HG03378 (cell line): ENCODE results near the gene LAMP1.
A peak's percentile ranks its signal among the peaks of the same experiment; 100 is the strongest.
"Not testable (repeated sequence)": the region's sequence is repeated elsewhere in the genome, so short reads cannot be mapped to it uniquely, and the experiment has no call there.

ENCODE experiments used
- ATAC-seq: cut with Tn5 transposase; IDR thresholded peaks from one replicate; pipeline ENCODE4 v1.9.1; 2021; ENCODE audit warnings: mild to moderate bottlenecking, moderate library complexity; ENCODE audit not compliant: unreplicated experiment

The LAMP1 gene, protein sequence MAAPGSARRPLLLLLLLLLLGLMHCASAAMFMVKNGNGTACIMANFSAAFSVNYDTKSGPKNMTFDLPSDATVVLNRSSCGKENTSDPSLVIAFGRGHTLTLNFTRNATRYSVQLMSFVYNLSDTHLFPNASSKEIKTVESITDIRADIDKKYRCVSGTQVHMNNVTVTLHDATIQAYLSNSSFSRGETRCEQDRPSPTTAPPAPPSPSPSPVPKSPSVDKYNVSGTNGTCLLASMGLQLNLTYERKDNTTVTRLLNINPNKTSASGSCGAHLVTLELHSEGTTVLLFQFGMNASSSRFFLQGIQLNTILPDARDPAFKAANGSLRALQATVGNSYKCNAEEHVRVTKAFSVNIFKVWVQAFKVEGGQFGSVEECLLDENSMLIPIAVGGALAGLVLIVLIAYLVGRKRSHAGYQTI

DNA sequence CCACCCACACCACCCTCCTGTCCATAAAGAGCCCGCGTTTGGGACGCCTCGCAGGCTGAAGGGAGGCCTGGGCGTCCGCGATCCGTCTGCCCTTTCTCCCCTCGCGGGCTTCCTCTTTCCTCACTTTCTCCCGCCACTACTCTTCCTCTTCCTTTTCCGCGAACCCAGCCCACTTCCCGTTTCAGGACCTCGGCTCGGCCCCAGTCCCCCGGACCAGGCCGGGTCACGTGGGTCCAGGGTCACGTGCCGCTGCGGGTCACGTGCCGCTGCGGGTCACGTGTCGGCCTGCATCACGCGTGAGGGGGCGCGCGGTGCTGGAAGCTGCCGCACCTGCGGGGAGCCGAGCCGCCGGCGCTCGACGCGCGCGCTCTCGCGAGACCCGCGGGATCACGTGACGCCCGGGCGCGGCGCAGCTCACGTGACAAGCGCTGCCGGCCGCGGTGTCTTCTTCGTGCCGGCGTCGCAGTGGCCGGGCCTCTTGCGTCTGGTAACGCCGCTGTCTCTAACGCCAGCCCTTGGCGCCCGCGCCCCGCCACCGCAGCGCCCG is at the start of gene LAMP1:
Gene LAMP1, plus strand, starts transcription at position 417 of the 547 bp plus-strand sequence. CDS start 196 bp downstream, outside the sequence.
- peak; percentile 48 for ATAC-seq

DNA sequence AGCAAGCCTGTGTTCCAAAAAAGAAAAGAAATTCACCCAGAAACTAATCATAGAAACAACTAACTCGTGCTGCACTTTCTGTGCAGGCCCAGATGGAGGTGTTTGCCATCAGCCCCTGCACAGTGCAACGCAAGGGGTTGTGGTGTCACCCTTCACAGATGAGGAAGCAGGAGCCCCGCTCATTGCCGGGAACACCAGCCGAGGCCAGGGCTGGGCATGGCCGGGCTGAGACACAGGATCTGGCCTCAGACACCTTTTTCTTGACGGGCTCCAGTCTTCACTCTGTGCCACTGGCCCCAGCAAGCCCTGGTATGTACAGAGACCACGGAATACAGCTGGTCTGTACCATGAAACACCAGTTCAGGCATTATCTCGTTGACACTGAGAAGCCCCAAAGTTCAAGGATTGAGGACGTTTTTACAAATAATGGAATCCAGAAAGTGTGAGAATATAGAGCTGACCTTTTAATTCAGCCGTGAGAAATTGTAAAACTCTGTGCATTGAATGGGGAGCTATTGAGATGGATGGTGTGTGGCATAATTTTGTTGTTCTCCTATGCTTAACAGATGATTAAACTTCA is 44.4 kb upstream of the LAMP1 start:
- no peak for ATAC-seq

DNA sequence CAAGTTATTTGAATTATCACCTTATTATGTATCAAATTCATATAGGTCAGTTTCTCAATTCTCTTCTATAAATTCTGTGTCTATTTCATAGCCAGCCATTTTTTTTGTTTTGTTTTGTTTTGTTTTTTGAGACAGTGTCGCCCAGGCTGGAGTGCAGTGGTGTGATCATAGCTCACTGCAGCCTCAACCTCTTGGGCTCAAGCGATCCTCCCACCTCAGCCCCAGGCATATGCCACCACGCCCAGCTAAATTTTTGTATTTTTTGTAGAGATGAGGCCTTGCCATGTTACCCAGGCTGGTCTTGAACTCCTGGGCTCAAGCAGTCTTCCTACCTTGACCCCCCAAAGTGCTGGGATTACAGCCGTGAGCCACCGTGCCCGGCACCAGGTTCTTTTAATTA is 39.1 kb upstream of the LAMP1 start:
- ATAC-seq: not testable (repeated sequence)

DNA sequence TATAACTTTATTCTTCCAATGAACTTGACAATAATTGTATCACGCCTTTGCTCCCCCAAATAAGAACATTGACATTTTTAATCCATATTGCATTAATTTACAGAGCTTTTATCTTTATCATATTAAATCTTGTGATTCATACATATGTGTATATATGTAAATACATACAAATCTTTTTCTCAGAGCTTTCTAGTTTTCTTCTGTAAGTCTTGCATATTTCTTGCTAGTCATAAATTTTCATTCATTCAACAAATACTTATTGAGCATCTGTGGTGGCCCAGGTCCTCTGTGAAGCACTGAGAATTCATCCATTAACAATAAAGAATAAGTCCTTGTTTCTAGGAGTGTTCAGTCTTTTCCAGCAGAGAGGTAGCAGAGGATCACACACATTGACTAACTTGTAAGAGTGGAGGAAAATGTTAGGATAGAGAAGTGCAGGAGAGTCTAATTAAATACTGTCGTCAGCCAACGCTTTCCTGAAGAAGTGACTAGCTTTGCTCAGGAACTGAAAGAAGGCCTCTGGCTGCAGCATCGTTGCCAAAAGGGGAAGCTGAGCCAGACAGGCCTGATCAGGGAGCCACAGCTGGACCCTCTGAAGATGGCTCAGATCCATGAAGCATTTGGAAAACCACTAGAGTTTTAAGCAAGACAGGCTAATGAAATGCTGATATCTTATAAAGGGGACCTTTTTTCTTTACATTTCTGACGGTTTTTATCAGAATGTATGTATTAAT is 38.6 kb upstream of the LAMP1 start:
- no peak for ATAC-seq

DNA sequence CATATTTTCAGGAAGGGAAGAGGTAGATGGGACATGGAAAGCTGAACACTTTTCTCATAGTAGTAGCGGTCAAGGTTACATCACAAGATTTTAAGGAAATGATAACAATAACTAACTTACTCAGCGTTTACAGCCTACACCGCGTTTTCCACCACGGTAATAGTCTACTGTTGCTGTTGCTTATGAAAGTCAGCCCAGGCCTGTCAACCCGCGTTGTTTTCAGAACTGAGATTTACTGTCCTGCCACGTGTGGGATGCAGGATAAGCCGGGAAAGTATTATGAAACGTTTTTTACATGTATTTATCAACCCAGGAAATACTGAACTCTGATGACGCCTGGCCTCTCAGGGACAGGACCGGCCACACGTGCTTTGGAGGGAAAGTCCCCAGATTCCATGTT is 36.0 kb upstream of the LAMP1 start:
- ATAC-seq: no peak

DNA sequence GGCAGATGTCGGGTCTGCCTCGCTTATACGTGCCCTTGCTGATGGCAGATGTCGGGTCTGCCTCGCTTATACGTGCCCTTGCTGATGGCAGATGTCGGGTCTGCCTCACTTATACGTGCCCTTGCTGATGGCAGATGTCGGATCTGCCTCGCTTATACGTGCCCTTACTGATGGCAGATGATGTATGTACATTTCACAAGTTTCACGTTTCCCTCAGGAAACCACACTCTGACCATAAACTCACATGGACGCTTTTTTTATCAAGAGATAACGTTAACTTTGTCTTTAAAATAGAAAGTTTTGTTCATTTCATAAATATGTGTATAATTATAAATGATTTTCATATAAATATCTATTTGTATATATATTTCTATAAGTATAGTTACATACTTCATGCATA is 34.0 kb upstream of the LAMP1 start:
- ATAC-seq: not testable (repeated sequence)

DNA sequence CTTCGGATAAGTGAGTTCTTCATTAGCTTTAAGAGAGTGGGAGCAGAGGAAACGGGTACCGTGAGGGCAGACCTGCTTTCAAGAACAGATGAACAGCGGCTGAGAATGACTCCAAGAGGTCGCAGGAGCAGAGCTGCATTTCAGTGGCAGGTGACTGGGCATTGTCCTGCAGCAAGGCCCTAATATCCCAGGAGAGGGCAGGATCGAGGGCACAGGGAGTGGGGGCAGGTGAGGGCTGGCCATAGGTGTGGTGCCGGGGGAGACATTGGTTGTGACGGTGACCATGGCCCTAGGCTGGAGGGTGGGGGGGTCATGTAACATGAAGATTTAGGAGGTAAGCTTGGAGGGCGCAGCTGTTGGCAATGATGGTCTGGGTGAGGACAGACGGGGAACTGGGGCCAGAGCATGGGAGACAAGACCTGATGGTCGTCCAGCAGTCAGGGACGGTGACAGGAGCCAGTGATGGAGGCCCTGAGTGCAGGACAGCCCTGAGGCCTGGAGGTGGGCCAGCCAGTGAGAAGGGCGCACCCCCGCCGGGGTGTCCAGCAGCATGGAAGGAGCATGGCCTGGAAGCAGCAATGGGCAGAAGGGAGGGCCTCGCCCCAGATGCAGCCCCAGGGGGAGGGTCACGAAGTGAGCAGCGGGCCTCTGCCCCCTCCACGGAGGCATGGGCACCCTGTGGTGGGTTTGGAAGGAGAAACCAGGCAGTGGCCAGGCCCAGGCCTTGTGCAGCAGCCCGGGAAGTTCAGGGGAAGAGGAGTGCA is 29.2 kb upstream of the LAMP1 start:
- ATAC-seq: no peak

DNA sequence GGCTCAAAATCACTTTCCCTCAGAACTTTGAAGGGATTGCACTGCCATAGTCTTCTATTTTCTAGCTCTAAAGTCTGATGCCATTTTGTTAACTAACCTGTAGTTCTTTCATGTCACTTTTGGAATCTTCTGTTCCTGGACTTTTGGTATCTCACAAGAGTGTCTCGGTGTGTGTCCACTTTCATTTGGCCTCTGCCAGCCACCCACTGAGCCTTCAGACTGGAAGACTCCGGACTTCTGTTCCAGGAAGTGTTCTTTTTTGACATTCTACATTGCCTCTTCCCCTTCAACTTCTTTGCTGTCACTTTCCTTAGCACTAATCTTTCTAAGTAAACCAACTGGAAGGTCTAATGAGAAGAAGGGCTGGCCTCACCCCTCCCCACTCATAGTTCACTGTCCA is 25.0 kb upstream of the LAMP1 start:
- ATAC-seq: no peak

DNA sequence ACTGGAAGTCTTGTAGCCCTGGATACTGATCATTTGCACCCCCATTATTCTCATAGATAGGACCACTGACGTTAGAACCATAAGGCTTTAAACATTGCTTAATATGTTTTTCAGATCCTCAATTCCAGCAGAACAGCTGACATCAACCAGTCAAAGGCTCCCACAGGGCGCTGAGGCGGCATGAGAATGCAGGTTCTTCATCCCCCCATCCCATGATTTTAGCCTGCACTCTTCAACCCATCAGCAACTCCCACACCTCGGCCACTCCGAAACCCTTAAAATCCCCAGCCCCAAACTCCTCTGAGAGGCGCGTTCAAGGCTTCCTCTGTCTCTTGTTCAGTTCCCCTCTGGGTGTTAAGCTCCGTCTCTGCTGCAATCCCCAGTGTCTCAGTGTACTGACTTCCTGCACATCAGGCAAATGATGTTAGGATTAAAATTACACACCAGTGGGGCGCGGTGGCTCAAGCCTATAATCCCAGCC is 24.3 kb upstream of the LAMP1 start:
- no peak for ATAC-seq

DNA sequence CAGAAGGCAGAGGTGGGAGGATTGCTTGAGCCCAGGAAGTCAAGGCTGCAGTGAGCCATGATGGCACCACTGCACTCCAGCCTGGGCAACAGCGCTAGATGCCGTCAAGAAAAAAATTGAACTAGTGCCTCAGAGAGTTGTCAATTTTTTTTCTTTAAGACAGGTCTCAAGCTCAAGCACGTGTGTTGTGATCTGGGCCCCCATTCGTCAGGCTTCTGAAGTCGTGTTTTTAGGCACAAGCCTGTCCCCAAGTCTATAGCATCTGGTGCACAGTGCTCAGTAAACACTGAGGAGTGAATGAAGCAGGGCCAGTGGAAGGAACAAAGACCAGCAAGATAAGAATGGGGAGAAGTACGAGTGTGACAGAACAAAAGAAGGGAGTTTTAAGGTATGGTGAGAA is 23.7 kb upstream of the LAMP1 start:
- ATAC-seq: no peak

DNA sequence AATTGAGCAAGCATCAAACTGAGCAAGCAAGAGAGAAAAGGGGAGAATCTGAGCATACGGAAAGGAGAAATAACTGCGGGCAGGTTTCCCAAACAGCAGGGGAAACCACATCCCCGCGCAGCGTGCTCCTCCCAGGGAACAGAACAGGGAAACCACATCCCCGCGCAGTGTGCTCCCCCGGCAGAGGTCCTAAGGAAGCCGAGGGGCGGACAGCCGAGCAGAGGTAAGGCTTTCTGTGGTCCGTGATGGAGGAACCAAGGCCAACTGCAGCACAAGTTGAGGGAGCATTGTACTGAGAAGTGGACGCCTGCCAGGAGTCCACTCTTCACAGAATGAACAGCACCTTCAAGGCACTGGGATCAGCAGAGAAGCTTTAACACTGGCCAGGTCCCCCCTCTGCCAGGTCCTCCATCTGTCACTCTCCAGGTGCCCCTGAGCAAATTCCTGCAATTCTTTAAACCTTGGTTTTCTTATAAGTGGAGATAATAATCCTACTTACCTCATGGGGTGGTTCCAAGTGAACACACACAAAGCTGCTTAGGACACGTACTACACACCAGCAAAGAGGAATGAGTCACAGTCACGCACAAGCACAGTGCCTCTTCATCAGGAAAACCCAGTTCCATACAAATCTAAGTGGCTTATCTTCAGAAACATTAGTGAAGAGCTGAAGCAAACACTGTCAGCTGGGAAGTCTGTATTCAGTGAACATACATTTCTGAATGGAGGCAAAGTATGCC is 23.0 kb upstream of the LAMP1 start:
- ATAC-seq: no peak

DNA sequence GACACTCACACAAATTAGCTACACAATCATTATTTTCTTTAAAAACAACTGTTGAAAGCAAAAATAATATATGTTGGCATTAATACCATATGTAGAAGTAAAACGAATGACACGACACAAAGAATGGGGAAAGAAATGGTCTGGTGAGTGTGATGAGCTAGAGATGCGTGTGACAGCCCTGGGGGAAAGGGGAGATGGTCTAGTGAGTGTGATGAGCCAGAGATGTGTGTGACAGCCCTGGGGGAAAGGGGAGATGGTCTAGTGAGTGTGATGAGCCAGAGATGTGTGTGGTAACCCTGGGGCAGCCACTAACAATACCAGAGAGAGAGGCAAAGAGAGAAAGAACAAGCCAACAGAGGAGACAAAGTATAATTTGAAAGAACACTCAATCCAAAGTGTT is 22.3 kb upstream of the LAMP1 start:
- ATAC-seq: no peak

DNA sequence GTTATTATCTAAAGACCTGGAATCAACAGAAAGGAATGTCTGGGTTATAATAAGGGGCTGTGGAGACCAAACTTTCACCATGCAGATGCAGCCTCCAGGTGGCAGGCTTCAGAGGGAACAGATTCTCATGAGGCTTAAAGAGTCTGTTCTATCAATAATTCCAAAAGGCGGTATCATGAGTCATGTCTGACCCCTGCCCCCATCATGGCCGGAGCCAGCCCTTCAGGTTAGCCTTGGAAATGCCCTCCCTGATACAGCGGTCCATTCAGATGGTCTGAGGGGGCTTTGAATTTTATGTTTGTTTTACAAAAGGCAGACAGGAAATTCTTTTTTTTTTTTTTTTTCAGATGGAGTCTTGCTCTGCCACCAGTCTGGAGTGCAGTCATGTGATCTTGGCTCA is 21.7 kb upstream of the LAMP1 start:
- peak; percentile 62 for ATAC-seq

DNA sequence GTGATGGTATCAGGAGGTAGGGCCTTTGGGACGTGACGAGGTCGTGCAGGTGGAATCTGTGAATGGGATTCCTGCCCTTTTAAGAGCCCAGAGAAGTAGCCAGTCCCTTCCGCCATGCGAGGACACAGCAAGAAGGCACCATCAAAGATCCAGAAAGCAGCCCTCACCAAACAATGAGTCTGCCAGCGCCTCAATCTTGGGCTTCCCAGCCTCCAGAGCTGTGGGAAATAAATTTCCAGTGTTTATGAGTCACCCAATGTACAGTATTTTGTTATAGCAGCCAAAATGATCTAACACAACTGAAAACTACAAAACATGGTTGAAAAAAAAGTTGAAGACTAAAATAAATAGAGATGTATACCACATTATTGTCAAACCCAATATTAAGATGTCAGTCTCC is 16.9 kb upstream of the LAMP1 start:
- no peak for ATAC-seq

DNA sequence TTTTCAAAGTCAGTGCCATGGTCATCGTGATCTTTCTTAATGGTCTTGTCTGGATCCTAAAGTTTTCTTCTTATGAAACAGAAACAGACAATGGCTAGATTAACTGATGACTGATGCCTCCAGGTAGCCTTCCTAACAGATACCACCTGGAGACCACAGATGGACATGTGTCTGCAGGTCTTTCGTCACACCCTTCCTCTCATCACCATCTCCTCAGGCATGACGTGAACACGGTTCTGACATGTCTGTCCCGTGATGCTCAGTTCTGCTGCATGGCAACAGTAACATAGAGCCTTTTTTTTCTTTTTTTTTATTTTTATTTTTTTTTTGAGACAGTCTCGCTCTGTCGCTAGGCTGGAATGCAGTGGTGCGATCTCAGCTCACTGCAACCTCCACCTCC is 13.1 kb upstream of the LAMP1 start:
- ATAC-seq: no peak

DNA sequence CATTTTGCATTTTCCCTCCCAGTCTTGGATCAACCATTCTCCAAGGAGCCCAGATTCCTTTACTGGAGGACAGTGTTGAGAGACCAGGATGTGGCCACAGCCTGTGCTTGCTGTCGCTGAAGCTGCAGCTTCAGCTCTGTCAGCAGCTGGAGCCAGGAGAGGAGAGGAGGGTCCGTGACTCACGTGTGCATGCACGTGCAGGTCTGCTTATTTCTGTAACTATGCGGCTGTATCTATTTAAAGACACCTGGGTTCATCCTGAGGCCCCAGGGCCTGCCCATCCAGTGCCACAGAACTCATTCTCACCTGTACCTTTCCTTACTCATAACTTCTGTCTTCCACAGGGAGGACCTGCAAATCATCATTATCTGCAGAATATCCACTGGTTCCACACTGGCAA is 8.2 kb upstream of the LAMP1 start:
- ATAC-seq: no peak

DNA sequence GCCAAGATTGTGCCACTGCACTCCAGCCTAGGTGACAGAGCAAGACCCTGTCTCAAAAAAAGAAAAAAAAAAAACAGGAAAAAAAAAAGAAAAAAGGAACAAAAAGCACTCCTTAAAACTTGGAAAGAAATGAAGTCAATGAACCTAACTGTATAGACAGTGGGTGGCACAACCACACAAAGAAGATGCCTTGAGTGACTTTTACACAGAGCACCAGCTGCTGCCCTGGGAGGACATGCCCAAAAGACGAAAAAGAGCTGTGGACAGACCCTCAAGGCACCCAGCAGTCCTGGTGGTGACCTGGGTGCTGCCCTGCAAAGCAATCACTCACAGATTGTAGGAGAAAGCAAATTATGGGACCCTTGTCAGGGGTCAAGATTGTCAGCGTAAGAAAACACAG is 5.9 kb upstream of the LAMP1 start:
- ATAC-seq: no peak

DNA sequence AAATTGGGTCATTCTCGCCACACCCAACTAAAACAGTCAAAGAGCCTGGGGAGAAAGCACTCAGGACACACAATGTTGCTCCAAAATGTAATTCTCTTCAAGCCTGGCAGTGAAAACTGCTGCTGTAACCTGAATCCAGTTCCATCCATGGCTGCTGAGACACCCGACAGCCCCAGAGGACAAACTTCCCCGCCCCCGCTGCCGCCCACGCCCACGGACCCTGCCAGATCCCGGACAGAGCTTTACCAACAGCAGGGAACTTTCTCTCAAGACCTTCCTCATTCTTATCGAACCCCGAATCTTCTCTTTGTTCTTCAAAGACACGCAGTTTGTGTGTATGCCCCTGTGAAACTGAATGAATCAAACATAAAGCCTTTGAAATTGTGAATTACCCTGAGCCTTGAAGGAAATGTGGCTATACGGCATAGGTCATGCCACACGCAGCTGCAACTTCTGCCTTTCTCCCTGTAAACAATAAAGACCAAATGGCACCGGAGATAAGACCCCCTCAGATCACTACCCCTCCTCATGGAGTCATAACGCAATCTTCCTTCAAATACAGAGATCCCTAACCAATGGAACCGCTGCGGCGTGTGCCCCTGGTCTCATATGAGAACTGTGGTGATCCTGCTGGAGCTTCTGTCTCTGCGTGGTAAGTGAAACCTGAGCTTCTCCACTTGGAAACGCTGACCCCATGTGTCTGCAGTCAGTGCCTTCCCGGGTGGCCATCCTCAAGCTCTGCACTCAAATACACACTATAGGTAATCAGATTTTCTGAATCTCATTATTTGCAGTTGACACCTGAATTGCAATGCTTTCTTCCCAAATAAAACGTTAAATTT is 4.8 kb upstream of the LAMP1 start:
- no peak for ATAC-seq

DNA sequence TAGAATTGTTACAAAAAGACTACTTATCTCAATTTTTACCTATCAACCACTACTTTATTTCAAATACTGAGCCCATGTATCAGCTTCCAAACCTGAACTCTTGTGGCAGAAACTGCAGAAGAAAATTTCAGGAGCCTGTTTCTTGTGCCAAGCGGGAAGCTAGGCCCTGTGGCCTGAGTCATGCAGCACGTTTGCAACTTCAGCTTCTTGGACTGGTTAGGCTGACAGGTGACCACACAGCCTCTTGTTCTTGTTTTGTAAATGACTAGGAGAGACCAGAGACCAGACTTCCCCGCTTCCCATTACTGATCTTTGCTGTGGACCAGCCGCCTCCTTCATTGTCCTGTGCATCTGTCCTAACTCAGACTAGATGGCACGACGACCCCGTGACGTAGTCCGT is 3.4 kb upstream of the LAMP1 start:
- ATAC-seq: no peak
